Fibroblast of villous mesenchyme (primary cell): Measurements from ENCODE around the gene MICAL2. TPM values are rescaled to one million over a fixed set of nuclear protein-coding genes. Genes with fewer than 3 reads are reported as not detected.

Source experiments
- DNase-seq: peaks from one replicate; pipeline ENCODE4 v3.0.0-alpha.2; 2010; ENCODE audit warnings: low read depth
- H3K4me3 ChIP-seq: 2 replicates; pipeline ENCODE4 v1.5.1; 2011; ENCODE audit warnings: low read depth, mild to moderate bottlenecking, low read length
- CTCF ChIP-seq: IDR thresholded peaks from 2 replicates; pipeline ENCODE4 v1.5.1; 2012; ENCODE audit warnings: low read depth, mild to moderate bottlenecking, low read length; ENCODE audit not compliant: insufficient read depth
- total RNA-seq: library from RNA; depleted of rRNA; stranded (reverse); fragments of >200 nt; gene quantifications from 2 replicates; pipeline ENCODE4 v1.2.3, GENCODE V29; 2012

Gene MICAL2
- total RNA-seq, 1 donor, result 164 TPM

DNA sequence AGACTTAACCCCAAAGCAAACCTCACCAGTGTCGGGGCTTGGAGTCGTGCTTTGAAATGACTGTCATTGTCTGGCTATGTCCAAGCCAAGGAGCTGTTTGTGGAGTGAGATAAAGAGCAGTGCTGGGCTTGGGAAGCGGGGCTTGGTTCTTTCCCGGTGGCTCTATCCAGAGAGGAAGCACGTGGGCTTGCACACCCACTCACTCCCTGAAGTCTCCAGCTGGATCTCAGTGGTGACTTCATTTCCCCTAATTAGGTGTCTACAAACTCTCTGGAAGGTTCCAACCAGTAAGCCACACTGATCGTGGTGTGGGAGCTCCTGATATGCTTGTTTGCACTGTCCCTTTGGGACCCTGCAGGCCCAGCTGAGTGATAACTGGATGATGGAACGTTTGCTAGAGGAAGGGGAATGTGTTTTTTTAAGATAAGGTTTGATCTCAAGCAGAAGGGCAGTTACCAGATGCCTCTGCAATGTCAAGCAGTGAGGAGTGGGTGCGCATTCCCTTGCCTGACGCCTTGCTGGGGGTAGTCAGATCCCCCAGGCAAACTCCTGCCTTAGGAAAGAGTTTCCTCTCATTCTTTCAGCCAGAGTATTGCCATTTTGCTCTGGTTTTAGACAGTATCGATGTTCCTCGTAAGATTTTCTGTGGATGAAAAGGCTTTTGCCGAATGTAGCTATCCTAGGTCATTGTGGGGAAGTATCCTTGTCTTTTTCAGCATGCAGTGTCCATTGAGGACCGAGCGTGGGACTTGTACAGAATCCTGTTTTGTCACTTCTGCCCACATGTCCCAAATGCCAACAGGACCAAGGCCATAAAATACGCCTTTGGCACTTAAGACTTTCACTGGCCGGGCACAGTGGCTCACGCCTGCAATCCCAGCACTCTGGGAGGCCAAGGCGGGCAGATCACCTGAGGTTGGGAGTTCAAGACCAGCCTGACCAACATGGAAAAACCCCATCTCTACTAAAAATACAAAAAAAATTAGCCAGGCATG is 90.9 kb downstream of the MICAL2 start:
- H3K4me3 ChIP-seq, result no peak overlapping the region
- TF ChIP-seq CTCF, result no peak
- DNase-seq, result peak; percentile 83

- TF ChIP-seq CTCF, result no peak
- no peak for DNase-seq
- no peak overlapping the region for H3K4me3 ChIP-seq
Measured at GRCh38 chr11:12202661-12203310, 92.4 kb downstream of the MICAL2 start.

GRCh38 chr11:12204506-12204905 is 94.1 kb downstream of the MICAL2 start:
- DNase-seq, result no peak
- H3K4me3 ChIP-seq, result no peak overlapping the region
- TF ChIP-seq CTCF, result no peak

DNA sequence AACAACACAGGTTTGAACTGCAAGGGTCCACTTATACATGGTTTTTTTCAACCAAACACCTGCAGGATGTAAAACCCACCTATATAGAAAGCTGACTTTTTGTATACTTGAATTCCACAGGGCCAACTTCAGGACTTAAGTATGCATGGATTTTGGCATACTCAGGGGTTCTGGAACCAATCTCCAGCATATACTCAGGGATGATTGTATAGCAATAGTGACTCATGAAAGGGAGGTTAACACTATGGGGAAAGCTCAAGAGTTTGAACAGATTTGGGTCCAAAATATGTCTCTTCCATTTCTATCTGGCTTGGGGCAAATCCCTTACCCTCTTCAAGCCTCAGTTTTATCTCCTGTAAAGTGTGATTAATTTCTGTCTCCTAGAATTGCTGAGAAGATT is 94.9 kb downstream of the MICAL2 start:
- DNase-seq, result peak; percentile 31

GRCh38 chr11:12206529-12206928 is 96.1 kb downstream of the MICAL2 start:
- no peak overlapping the region for H3K4me3 ChIP-seq
- TF ChIP-seq CTCF, result no peak
- no peak for DNase-seq

More for the DNA sequence above, 94.9 kb downstream of the MICAL2 start:
- no peak for TF ChIP-seq CTCF
- H3K4me3 ChIP-seq, result no peak overlapping the region

- DNase-seq, result peak; percentile 23
- no peak overlapping the region for H3K4me3 ChIP-seq
- TF ChIP-seq CTCF, result no peak
Measured at GRCh38 chr11:12207384-12208150, 97.2 kb downstream of the MICAL2 start.
